ENCODE measurements around the gene IKZF3.
"Not testable (repeated sequence)": the region's sequence is repeated elsewhere in the genome, so short reads cannot be mapped to it uniquely, and the experiment has no call there.

The IKZF3 gene

GRCh38 chr17:39861235-39861634 lies 2.9 kb downstream of the IKZF3 start:
- DNase-seq (ENCODE audit: low spot score): no peak

GRCh38 chr17:39855911-39856649 lies 8.0 kb downstream of the IKZF3 start:
- not testable (repeated sequence) for DNase-seq (ENCODE audit: low spot score)

GRCh38 chr17:39854909-39855308 lies 9.2 kb downstream of the IKZF3 start:
- DNase-seq (ENCODE audit: low spot score): no peak

GRCh38 chr17:39852239-39852638 lies 11.9 kb downstream of the IKZF3 start:
- no peak for DNase-seq (ENCODE audit: low spot score)

- not testable (repeated sequence) for DNase-seq (ENCODE audit: low spot score)
These were observed 13.9 kb downstream of the IKZF3 start for GRCh38 chr17:39850186-39850585.

GRCh38 chr17:39848600-39848999 lies 15.5 kb downstream of the IKZF3 start:
- DNase-seq (ENCODE audit: low spot score): no peak

- no peak for DNase-seq (ENCODE audit: low spot score)
These were observed 17.9 kb downstream of the IKZF3 start for GRCh38 chr17:39846205-39846604.

- no peak for DNase-seq (ENCODE audit: low spot score)
These were observed 18.9 kb downstream of the IKZF3 start for GRCh38 chr17:39845052-39845846.

- DNase-seq (ENCODE audit: low spot score): no peak
These were observed 22.9 kb downstream of the IKZF3 start for GRCh38 chr17:39841134-39841683.

- DNase-seq (ENCODE audit: low spot score): no peak
These were observed 25.3 kb downstream of the IKZF3 start for GRCh38 chr17:39838784-39839183.

GRCh38 chr17:39838057-39838456 lies 26.1 kb downstream of the IKZF3 start:
- DNase-seq (ENCODE audit: low spot score): no peak

- no peak for DNase-seq (ENCODE audit: low spot score)
These were observed 28.0 kb downstream of the IKZF3 start for GRCh38 chr17:39836117-39836516.

- no peak for DNase-seq (ENCODE audit: low spot score)
These were observed 28.9 kb downstream of the IKZF3 start for GRCh38 chr17:39835038-39835786.

GRCh38 chr17:39834017-39834416 lies 30.1 kb downstream of the IKZF3 start:
- no peak for DNase-seq (ENCODE audit: low spot score)

GRCh38 chr17:39831588-39831987 lies 32.5 kb downstream of the IKZF3 start:
- no peak for DNase-seq (ENCODE audit: low spot score)

- no peak for DNase-seq (ENCODE audit: low spot score)
These were observed 35.7 kb downstream of the IKZF3 start for GRCh38 chr17:39828443-39828842.

GRCh38 chr17:39826334-39826733 lies 37.8 kb downstream of the IKZF3 start:
- no peak for DNase-seq (ENCODE audit: low spot score)

GRCh38 chr17:39823407-39824054 lies 40.6 kb downstream of the IKZF3 start:
- no peak for DNase-seq (ENCODE audit: low spot score)

- no peak for DNase-seq (ENCODE audit: low spot score)
These were observed 42.1 kb downstream of the IKZF3 start for GRCh38 chr17:39822051-39822451.

GRCh38 chr17:39820987-39821386 lies 43.1 kb downstream of the IKZF3 start:
- DNase-seq (ENCODE audit: low spot score): no peak

GRCh38 chr17:39820541-39820940 lies 43.6 kb downstream of the IKZF3 start:
- DNase-seq (ENCODE audit: low spot score): no peak

Measured in SK-N-DZ (cell line).